Endothelial cell of umbilical vein (primary cell): ENCODE measurements around the gene GPAM. TPM values are rescaled to one million over a fixed set of nuclear protein-coding genes. Genes with fewer than 3 reads are reported as not detected.

Experiments
- BruUV-seq: library from RNA; stranded (reverse); fragments of 400-500 nt; replicated peaks from 2 replicates; lab custom pipeline; 2021; lab: Mats Ljungman, UMichigan
- CTCF ChIA-PET: fragments of 300-600, 350-600 bp; sonication (Branson Sonifier 250); formaldehyde crosslinking; loops from one replicate; lab custom pipeline; 2021; ENCODE audit warnings: antibody characterized with exemption, inconsistent platforms; lab: Charles Lee
- POLR2A ChIA-PET: fragments of 300-600, 350-600 bp; sonication (Branson Sonifier 250); formaldehyde crosslinking; loops from one replicate; lab custom pipeline; 2021; ENCODE audit warnings: antibody characterized with exemption, inconsistent platforms; lab: Charles Lee
- DNase-seq: peaks from one replicate; pipeline ENCODE4 v3.0.0-alpha.2; 2011; ENCODE audit warnings: low read depth, low spot score
- FAIRE-seq: peaks from 2 replicates; lab custom pipeline; 2011; peaks lifted over from hg19 to GRCh38; lab: Jason Lieb, UNC
- H2AFZ ChIP-seq: 2 replicates; pipeline ENCODE4 v1.6.0; 2012; ENCODE audit warnings: low read depth, low read length, control low read depth, inconsistent platforms
- H3K27ac ChIP-seq: 2 replicates; pipeline ENCODE4 v1.5.1; 2011; ENCODE audit warnings: low read depth, mild to moderate bottlenecking, control low read depth, low read length, moderate library complexity; ENCODE audit not compliant: insufficient read depth
- H3K27me3 ChIP-seq, 2 experiments: 2 replicates each; pipeline versions ENCODE4 v1.6.0 to v1.6.1; 2011; ENCODE audit warnings: low read length in 2 of 2, mixed read lengths in 1 of 2; ENCODE audit not compliant: control insufficient read depth in 2 of 2, insufficient read depth in 2 of 2
- H3K36me3 ChIP-seq, 2 experiments: 2 replicates in 1 of 2; 3 replicates in 1 of 2; pipeline ENCODE4 v1.5.1; 2011; ENCODE audit warnings: low read length in 2 of 2, mild to moderate bottlenecking in 1 of 2, moderate library complexity in 1 of 2; ENCODE audit not compliant: control insufficient read depth in 2 of 2, insufficient read depth in 2 of 2; ENCODE audit errors: extremely low read depth in 1 of 2
- H3K4me1 ChIP-seq: 3 replicates; pipeline ENCODE4 v1.5.1; 2011; ENCODE audit warnings: mild to moderate bottlenecking, low read length; ENCODE audit not compliant: control insufficient read depth, insufficient read depth; ENCODE audit errors: extremely low read depth
- H3K4me2 ChIP-seq: 2 replicates; pipeline ENCODE4 v1.6.1; 2011; ENCODE audit warnings: low read length, control low read depth, mixed read lengths; ENCODE audit not compliant: insufficient read depth
- H3K4me3 ChIP-seq, 3 experiments: fragments of 200-600 bp in 1 of 3; sonication (generic), shearing (Covaris generic) in 1 of 3; replicated peaks in 1 of 3; 2 replicates each; pipeline ENCODE4 v1.5.1; 2011 to 2016; ENCODE audit warnings: control low read depth in 3 of 3, low read length in 3 of 3, mild to moderate bottlenecking in 2 of 3, inconsistent platforms in 1 of 3, low read depth in 1 of 3, moderate library complexity in 1 of 3; ENCODE audit not compliant: insufficient read depth in 1 of 3
- H3K79me2 ChIP-seq: 2 replicates; pipeline ENCODE4 v1.6.0; 2012; ENCODE audit warnings: low read length, inconsistent platforms; ENCODE audit not compliant: control insufficient read depth, insufficient read depth
- H3K9ac ChIP-seq: replicated peaks from 2 replicates; pipeline ENCODE3; 2011; ENCODE audit warnings: low read length, control low read depth; ENCODE audit not compliant: insufficient read depth; ENCODE audit errors: extremely low read depth
- H3K9me1 ChIP-seq: replicated peaks from 3 replicates; pipeline ENCODE4 v1.6.0; 2011; ENCODE audit warnings: mild to moderate bottlenecking, low read length; ENCODE audit not compliant: control insufficient read depth, insufficient read depth; ENCODE audit errors: extremely low read depth
- H3K9me3 ChIP-seq: replicated peaks from 2 replicates; pipeline ENCODE4 v1.5.1; 2012; ENCODE audit warnings: low read length, inconsistent platforms; ENCODE audit not compliant: control insufficient read depth, insufficient read depth
- H4K20me1 ChIP-seq: replicated peaks from 2 replicates; pipeline ENCODE3; 2011; ENCODE audit warnings: mild to moderate bottlenecking, low read length; ENCODE audit not compliant: control insufficient read depth, insufficient read depth; ENCODE audit errors: extremely low read depth
- CTCF ChIP-seq, 2 donors: IDR thresholded peaks; 1 replicate in 1 of 2; 2 replicates in 1 of 2; pipeline ENCODE4 v1.5.1; 2011; ENCODE audit warnings: low read length in 2 of 2, mild to moderate bottlenecking in 2 of 2, moderate library complexity in 2 of 2, control low read depth in 1 of 2, inconsistent platforms in 1 of 2, low read depth in 1 of 2; ENCODE audit not compliant: insufficient read depth in 1 of 2; ENCODE audit errors: extremely low read depth in 1 of 2
- EZH2 ChIP-seq: IDR thresholded peaks from 2 replicates; pipeline ENCODE4 v1.6.1; 2012; ENCODE audit warnings: borderline replicate concordance, low read depth, mild to moderate bottlenecking, moderate library complexity, low read length, inconsistent platforms; ENCODE audit not compliant: severe bottlenecking
- FOS ChIP-seq: IDR thresholded peaks from 2 replicates; pipeline ENCODE4 v1.6.1; 2011; ENCODE audit warnings: mild to moderate bottlenecking, low read length, moderate library complexity, borderline replicate concordance; ENCODE audit not compliant: insufficient read depth
- GATA2 ChIP-seq: IDR thresholded peaks from 2 replicates; pipeline ENCODE4 v1.7.0; 2011; ENCODE audit warnings: low read depth, mild to moderate bottlenecking, moderate library complexity, mixed read lengths, low read length; ENCODE audit not compliant: insufficient read length, insufficient read depth
- JUN ChIP-seq: IDR thresholded peaks from 2 replicates; pipeline ENCODE4 v1.6.1; 2011; ENCODE audit warnings: borderline replicate concordance, low read depth; ENCODE audit not compliant: insufficient read length, insufficient read depth
- MAX ChIP-seq: IDR thresholded peaks from 2 replicates; pipeline ENCODE4 v1.6.1; 2011; ENCODE audit not compliant: insufficient read depth, insufficient read length
- MYC ChIP-seq: IDR thresholded peaks from one replicate; pipeline ENCODE4 v1.6.1; 2011; ENCODE audit warnings: mild to moderate bottlenecking, low read depth, low read length
- POLR2A ChIP-seq: IDR thresholded peaks from 2 replicates; pipeline ENCODE4 v1.6.1; 2012; ENCODE audit warnings: low read depth, mild to moderate bottlenecking, control low read depth, low read length
- POLR2AphosphoS5 ChIP-seq: IDR thresholded peaks from 2 replicates; pipeline ENCODE4 v1.6.1; 2012; ENCODE audit warnings: low read depth, mild to moderate bottlenecking, control low read depth, low read length, moderate library complexity; ENCODE audit not compliant: insufficient read depth
- dilution Hi-C: fragments of 300-500 bp; cut with MboI; formaldehyde crosslinking; loops from one replicate; pipeline ENCODE4 v1.15.0; 2019; ENCODE audit warnings: low sequenced_read_pairs; ENCODE audit not compliant: extremely low pct_ligation_motif_present
- intact Hi-C: fragments of 100-400 bp; cut with micrococcal nuclease; formaldehyde crosslinking; loops from one replicate; pipeline ENCODE4 v1.10.0; 2022
- polyA plus RNA-seq, 4 experiments: library from polyadenylated mRNA; depleted of rRNA in 3 of 4; stranded (reverse) in 3 of 4; unstranded in 1 of 4; fragments of >200 nt; gene quantifications; 2 replicates each; pipeline versions ENCODE4 v1.2.1 to v1.2.3, GENCODE V29; 2011 to 2012; ENCODE audit warnings: missing spikeins in 1 of 4
- total RNA-seq: library from RNA; stranded (reverse); gene quantifications from 2 replicates; pipeline ENCODE4 v1.2.3, GENCODE V29; 2021

The GPAM gene
- total and polyA plus RNA-seq, 2 donors (not counting 3 experiments of a cell fraction or from before 2014, with no cell fraction given), result 3.4 to 9.7 TPM

GRCh38 chr10:112177247-112177646 is 6.3 kb downstream of the GPAM start:
- FAIRE-seq, result no peak

More at GRCh38 chr10:112177247-112177646, 6.3 kb downstream of the GPAM start:
- no TSS peak for BruUV-seq
- H3K27me3 ChIP-seq, result no peaks in the 10 kb centered on the region
- H3K79me2 ChIP-seq, result no peaks in the 10 kb centered on the region
- H3K9me1 ChIP-seq, result no peaks in the 10 kb centered on the region
- no peak overlapping the region for H3K4me2 ChIP-seq
- CTCF ChIA-PET, result interaction anchor here (2.3 kb wide), 1 partner anchor 258 kb away, joined by 12 read pairs; no protein-coding TSS in a partner anchor
- no peak overlapping the region for H3K4me3 ChIP-seq
- no peak overlapping the region for H2AFZ ChIP-seq
- TF ChIP-seq GATA2, result no peak
- no peak for TF ChIP-seq EZH2
- no peak for TF ChIP-seq FOS
- TF ChIP-seq MAX, result no peak
- no peak for TF ChIP-seq JUN
- TF ChIP-seq MYC, result no peak
- no peak for TF ChIP-seq POLR2AphosphoS5
- TF ChIP-seq CTCF (IDR thresholded peaks at IDR 0.05; ENCODE audit: extremely low read depth in 1 of 2, insufficient read depth in 1 of 2, low read depth in 1 of 2, low read length in 2 of 2), result no peak
- no peak for TF ChIP-seq POLR2A
- POLR2A ChIA-PET, result no interaction called here
- H4K20me1 ChIP-seq, result no peaks in the 10 kb centered on the region
- dilution Hi-C loops, result no loop called here
- no peaks in the 10 kb centered on the region for H3K4me1 ChIP-seq
- H3K27ac ChIP-seq, result no peak overlapping the region
- no peak for DNase-seq
- peaks cover 0 to 4% of the 10 kb centered on the region in 2 experiments for H3K36me3 ChIP-seq
- intact Hi-C loops, result no loop called here
- H3K9ac ChIP-seq, result no peak overlapping the region
- no peaks in the 10 kb centered on the region for H3K9me3 ChIP-seq
